ENCODE data around the gene CHDH.

- TF ChIP-seq POLR2A (IDR thresholded peaks at IDR 0.05), result no peak
- no peak for TF ChIP-seq CTCF (IDR thresholded peaks at IDR 0.05)
- no peak for TF ChIP-seq EP300 (IDR thresholded peaks at IDR 0.05)
Observed at GRCh38 chr3:53822331-53822741, 23.9 kb downstream of the CHDH start.
